Hematopoietic multipotent progenitor cell treated with erythropoietin and hydrocortisone succinate and interleukin-3 and kit ligand, for 17 days (in vitro differentiated cells): Measurements from ENCODE around the gene OPRPN.

Experiments used
- DNase-seq: peaks from one replicate; pipeline ENCODE4 v3.0.0-alpha.2; 2015; ENCODE audit warnings: low spot score

The OPRPN gene, protein sequence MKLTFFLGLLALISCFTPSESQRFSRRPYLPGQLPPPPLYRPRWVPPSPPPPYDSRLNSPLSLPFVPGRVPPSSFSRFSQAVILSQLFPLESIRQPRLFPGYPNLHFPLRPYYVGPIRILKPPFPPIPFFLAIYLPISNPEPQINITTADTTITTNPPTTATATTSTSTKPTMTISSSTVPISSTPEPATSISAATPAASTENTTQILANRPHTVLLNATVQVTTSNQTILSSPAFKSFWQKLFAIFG

DNA sequence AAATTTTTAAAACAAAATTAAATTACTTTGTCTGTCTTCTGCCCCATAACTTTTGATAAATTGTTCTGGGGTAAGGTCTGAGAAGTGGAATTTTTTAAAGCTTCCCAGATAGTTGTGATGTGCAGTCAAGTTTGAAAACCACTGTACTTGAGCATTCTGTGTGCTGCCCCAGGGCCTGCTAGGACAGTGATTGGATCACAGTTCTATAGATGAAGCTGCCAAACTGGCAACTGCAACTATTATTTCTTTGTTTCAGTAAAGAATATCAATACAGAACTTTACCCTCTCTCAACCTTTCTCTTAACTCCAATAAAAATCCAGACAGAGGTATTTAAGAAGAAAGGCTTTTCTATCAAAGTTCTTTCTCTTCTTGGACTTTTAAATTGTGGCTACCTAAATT is at the start of gene OPRPN:
Gene OPRPN, plus strand, starts transcription at position 361 of the 400 bp plus-strand sequence. CDS start 1,346 bp downstream, outside the sequence.
- no peak for DNase-seq

- DNase-seq, result no peak
These were observed 41.6 kb upstream of the OPRPN start for GRCh38 chr4:70356185-70356584.

DNA sequence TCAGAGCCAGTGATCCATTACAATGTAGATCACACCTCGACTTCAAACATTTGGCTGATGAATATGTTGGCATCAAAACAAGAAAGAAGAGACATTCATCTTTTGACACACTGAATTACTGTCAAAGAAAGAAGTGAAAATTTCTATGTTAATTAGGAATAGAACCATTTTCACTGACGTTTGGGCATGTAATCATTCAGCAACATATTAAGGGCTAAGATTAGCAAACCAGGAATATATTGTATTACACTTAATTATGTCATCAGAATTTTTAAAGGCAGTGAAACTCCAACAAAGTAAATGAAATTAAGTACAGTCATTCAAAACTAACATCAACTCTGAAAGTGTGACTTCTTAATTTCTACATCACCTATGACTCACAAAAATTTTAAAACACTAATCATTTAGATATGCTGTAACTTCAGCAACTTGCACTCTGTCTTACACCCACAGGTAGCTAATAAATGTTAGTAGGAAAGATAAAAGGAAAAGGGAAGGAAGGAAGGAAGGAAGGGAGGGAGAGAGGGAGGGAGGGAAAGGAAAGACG is 38.6 kb upstream of the OPRPN start:
- DNase-seq, result no peak

- DNase-seq, result no peak
These were observed 37.3 kb upstream of the OPRPN start, which contains the start of gene SMR3A for GRCh38 chr4:70360460-70360859. Gene SMR3A, plus strand, starts transcription at chr4:70360760. Its CDS starts 1,356 bp downstream, at chr4:70362116.

DNA sequence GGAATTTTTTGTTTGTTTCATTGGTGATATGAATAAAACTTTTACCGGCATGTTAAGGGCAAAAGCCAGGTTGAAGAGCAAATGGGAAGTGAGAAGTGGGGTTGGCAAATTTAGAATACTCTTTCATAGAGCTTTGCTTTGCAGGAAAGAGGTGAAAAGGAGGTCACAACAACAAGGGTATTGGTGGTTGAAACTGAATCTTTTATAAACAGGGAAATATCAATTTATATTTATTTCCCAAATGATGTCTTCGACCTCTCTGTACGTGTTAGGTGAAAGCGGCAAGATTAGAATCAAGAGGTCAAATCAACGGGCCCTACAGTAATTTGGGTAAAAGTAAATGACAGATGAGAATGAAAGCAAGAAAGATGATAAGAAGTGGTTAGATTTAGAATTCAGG is 33.7 kb upstream of the OPRPN start:
- no peak for DNase-seq

DNA sequence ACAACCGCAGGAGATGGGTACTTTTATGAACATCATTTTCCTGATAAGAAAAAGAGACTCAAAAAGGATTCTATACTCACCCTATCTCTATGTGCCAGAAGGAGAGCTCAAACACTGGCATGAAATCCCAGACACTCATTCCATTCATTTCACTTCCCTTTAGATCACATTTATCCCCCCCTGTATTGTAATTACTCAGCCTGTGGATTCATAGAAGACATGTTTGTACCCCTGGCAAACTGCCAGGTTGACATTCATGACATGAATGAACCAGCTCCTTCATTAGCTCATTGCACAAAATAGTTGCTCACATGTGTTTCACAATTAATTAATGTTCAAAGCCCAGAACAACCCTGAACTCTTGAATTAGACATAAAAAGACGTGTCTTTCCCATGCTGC is 32.3 kb upstream of the OPRPN start:
- DNase-seq, result no peak

DNA sequence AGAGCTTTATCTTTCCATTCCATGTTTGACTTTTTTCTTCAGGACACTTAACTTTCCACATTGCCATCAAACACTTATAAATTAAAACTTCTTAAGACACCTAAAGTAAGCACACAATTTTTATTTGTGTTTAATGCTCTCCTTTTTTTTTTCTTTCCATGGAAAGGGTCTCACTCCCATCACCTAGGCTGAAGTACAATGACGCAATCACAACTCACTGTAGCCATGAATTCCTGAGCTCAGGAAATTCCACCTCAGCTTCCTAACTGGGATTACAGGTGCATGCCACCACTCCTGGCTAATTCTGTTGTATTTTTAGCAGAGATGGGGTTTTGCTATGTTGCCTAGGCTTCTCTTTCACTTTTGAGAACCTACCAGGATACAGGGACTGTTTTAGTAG is 29.9 kb upstream of the OPRPN start:
- DNase-seq, result no peak

DNA sequence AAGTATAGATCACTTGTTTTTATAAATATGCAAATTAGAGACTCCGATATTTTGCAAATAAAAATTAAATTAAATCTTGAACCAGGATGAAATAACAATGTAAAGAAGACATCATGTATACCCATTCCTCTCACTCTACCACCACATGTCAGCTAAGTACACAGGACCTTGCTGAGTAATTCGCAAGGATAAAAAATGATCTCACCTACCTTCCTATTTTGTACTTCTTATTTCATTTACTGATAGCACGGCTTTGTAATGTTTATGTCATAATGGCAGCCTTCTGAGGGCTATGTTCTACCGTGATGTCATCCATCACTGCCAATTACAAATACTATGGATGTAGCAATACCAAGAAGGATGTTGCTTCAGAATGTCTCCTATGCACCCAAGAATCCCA is 25.8 kb upstream of the OPRPN start:
- no peak for DNase-seq

- DNase-seq, result no peak
These were observed 25.0 kb upstream of the OPRPN start for GRCh38 chr4:70372760-70373159.

- no peak for DNase-seq
These were observed 17.2 kb upstream of the OPRPN start for GRCh38 chr4:70380578-70380977.

- DNase-seq, result no peak
These were observed 15.0 kb upstream of the OPRPN start, which contains the start of gene SMR3B for GRCh38 chr4:70382691-70383181. Gene SMR3B, plus strand, starts transcription at chr4:70383131. Its CDS starts 1,380 bp downstream, at chr4:70384511.

DNA sequence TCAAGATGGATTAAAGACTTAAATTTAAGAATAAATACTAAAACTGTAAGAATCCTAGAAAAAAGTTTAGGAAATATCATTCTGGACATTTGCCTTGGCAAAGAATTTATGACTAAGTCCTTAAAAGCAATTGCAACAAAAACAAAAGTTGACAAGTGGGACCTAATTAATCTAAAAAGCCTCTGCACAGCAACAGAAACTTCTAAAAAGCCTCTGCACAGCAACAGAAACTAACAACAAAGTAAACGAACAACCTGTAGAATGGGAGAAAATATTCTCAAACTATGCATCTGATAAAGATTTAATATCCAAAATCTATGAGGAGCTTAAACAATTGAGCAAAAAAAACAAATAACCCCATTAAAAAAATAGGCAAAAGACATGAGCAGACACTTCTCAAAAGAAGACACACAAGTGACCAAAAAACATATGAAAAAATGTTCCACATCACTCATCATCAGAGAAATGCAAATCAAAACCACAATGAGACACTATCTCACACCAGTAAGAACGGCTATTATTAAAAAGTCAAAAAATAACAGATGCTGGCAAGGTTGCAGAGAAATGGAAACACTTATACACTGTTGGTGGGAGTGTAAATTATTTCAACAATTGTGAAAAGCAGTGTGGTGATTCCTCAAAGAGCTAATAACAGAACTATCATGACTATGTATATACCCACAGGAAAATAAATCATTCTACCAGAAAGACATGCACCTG is 5.5 kb upstream of the OPRPN start:
- no peak for DNase-seq

GRCh38 chr4:70399319-70399718 is 1.6 kb downstream of the OPRPN start:
- DNase-seq, result no peak

- no peak for DNase-seq
These were observed 5.0 kb downstream of the OPRPN start for GRCh38 chr4:70402762-70403161.

GRCh38 chr4:70405765-70406164 is 8.0 kb downstream of the OPRPN start:
- no peak for DNase-seq

GRCh38 chr4:70425306-70425705 is 27.6 kb downstream of the OPRPN start:
- DNase-seq, result no peak

DNA sequence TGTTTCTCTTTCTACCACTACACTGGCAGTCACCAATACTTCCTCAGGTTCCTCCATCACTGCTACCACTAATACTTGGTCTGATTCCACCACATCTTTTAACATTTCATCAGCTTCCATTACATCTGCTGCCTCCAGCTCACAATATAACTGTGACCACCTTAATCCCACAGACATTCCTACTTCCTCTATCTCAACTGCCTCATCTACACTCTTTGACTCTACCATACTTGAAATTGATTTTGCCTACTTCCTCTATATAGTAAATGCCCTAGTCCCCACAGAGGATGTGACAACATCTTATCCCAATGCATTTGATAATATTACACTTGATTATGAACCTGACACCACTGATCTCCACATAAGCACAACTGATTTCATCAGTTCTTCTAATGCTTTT is 29.0 kb downstream of the OPRPN start:
- no peak for DNase-seq

GRCh38 chr4:70437197-70437596 is 39.5 kb downstream of the OPRPN start:
- DNase-seq, result no peak

DNA sequence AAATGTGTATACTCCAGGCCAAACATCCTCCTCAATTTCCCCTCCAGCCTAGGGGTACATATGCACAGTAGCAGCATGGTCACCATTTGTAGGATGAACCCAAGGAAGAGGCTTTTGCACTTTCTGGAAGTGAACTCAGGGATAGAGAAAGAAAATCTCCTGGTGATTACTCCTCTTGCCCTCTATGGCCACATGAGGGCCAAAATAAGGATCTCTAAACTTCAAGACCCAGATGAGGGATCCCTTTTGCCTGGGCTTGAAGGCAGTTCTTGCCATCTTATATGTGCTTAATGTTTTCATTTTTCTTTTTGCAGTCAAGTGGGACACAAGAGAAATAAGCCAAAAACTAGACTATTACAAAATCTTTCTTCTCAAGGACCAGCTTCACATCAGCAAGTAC is 44.7 kb downstream of the OPRPN start:
- no peak for DNase-seq

- DNase-seq, result no peak
These were observed 45.6 kb downstream of the OPRPN start for GRCh38 chr4:70443329-70443728.

- DNase-seq, result no peak
These were observed 51.5 kb downstream of the OPRPN start for GRCh38 chr4:70449220-70449619.

- no peak for DNase-seq
These were observed 55.2 kb downstream of the OPRPN start for GRCh38 chr4:70452946-70453345.
